22Rv1 (cell line): ENCODE measurements around the gene ETFB.

Experiments used
- H3K27ac ChIP-seq: fragments of 450-650 bp; 2 replicates; pipeline ENCODE4 v1.5.1; 2017
- CTCF ChIP-seq: fragments of 450-650 bp; IDR thresholded peaks from 2 replicates; pipeline ENCODE4 v1.5.1; 2017; ENCODE audit warnings: mild to moderate bottlenecking
- ZFX ChIP-seq: fragments of 450-650 bp; IDR thresholded peaks from 2 replicates; pipeline ENCODE4 v1.6.1; 2017; ENCODE audit warnings: antibody characterized with exemption, borderline replicate concordance

ETFB gene

GRCh38 chr19:51347209-51347928, 18.8 kb downstream of the ETFB start:
- TF ChIP-seq CTCF (no peak), ZFX (no peak)
- H3K27ac ChIP-seq: no peak overlapping the region

GRCh38 chr19:51346742-51347141, 19.4 kb downstream of the ETFB start:
- no peak overlapping the region for H3K27ac ChIP-seq
- no peak for TF ChIP-seq ZFX
- peak; percentile 20; the same call in 1 of the 2 replicates for TF ChIP-seq CTCF

- H3K27ac ChIP-seq: no peak overlapping the region
- no peak for TF ChIP-seq CTCF
Measured at GRCh38 chr19:51345076-51345620, 21.0 kb downstream of the ETFB start.

GRCh38 chr19:51342631-51343569, 23.3 kb downstream of the ETFB start:
- peak overlapping the region; percentile 63 for H3K27ac ChIP-seq
- no peak for TF ChIP-seq CTCF
- TF ChIP-seq ZFX: no peak

GRCh38 chr19:51341976-51342580, 24.1 kb downstream of the ETFB start, which contains the start of gene VSIG10L:
TSS of gene VSIG10L (minus strand) at chr19:51342139. CDS start at chr19:51342124, 15 bp downstream.
- H3K27ac ChIP-seq: peak within 1 kb of the TSS; percentile 63
- TF ChIP-seq ZFX (no peak), CTCF (no peak)

GRCh38 chr19:51341066-51341465, 25.1 kb downstream of the ETFB start:
- TF ChIP-seq ZFX (no peak), CTCF (no peak)

More at GRCh38 chr19:51341066-51341465, 25.1 kb downstream of the ETFB start:
- H3K27ac ChIP-seq: peak overlapping the region; percentile 63; the same call in 1 of the 2 replicates
